Measurements from ENCODE around the gene STXBP5.

The STXBP5 gene

GRCh38 chr6:147226163-147226724 lies 22.0 kb downstream of the STXBP5 start:
- no peak overlapping the region for H3K27ac ChIP-seq (ENCODE audit: low read length)
- no peaks in the 10 kb centered on the region for H3K27me3 ChIP-seq (replicated peaks; ENCODE audit: insufficient read depth, low read length)
- no peaks in the 10 kb centered on the region for H4K20me1 ChIP-seq (ENCODE audit: insufficient read depth, low read length)
- no peak for DNase-seq
- no peaks in the 10 kb centered on the region for H3K9me3 ChIP-seq (replicated peaks; ENCODE audit: insufficient read depth, low read length)
- H3K4me2 ChIP-seq (ENCODE audit: low read depth, low read length) = no peak overlapping the region
- no peak overlapping the region for H3K4me3 ChIP-seq (ENCODE audit: low read length)
- no peaks in the 10 kb centered on the region for H3F3A ChIP-seq (ENCODE audit: insufficient read depth, low read length)
- no peaks in the 10 kb centered on the region for H3K36me3 ChIP-seq (replicated peaks; ENCODE audit: insufficient read depth, low read length)
- no peak overlapping the region for H2AFZ ChIP-seq (ENCODE audit: low read length)
- H3K9ac ChIP-seq (ENCODE audit: low read length) = no peak overlapping the region
- H3K4me1 ChIP-seq (ENCODE audit: low read length) = no peaks in the 10 kb centered on the region
- no peaks in the 10 kb centered on the region for H3K79me2 ChIP-seq (ENCODE audit: low read length)
- H3K9me2 ChIP-seq (replicated peaks; ENCODE audit: insufficient read depth, low read length) = no peaks in the 10 kb centered on the region
- TF ChIP-seq EZH2 (optimal IDR thresholded peaks at IDR 0.05; ENCODE audit: low read depth, low read length) (no peak), CTCF (IDR thresholded peaks at IDR 0.05; ENCODE audit: low read length) (no peak), EZH2phosphoT487 (IDR thresholded peaks at IDR 0.05; ENCODE audit: low read length) (no peak)

GRCh38 chr6:147226877-147227276 lies 22.7 kb downstream of the STXBP5 start:
- H3K9me3 ChIP-seq (replicated peaks; ENCODE audit: insufficient read depth, low read length) = no peaks in the 10 kb centered on the region
- no peaks in the 10 kb centered on the region for H3K9me2 ChIP-seq (replicated peaks; ENCODE audit: insufficient read depth, low read length)
- no peaks in the 10 kb centered on the region for H3K4me1 ChIP-seq (ENCODE audit: low read length)
- no peak for DNase-seq
- H3K4me2 ChIP-seq (ENCODE audit: low read depth, low read length) = no peak overlapping the region
- H3F3A ChIP-seq (ENCODE audit: insufficient read depth, low read length) = no peaks in the 10 kb centered on the region
- H3K79me2 ChIP-seq (ENCODE audit: low read length) = no peaks in the 10 kb centered on the region
- TF ChIP-seq CTCF (IDR thresholded peaks at IDR 0.05; ENCODE audit: low read length) (no peak), EZH2 (optimal IDR thresholded peaks at IDR 0.05; ENCODE audit: low read depth, low read length) (no peak), EZH2phosphoT487 (IDR thresholded peaks at IDR 0.05; ENCODE audit: low read length) (no peak)
- H3K27ac ChIP-seq (ENCODE audit: low read length) = no peak overlapping the region
- H4K20me1 ChIP-seq (ENCODE audit: insufficient read depth, low read length) = no peaks in the 10 kb centered on the region
- H3K9ac ChIP-seq (ENCODE audit: low read length) = no peak overlapping the region
- no peaks in the 10 kb centered on the region for H3K36me3 ChIP-seq (replicated peaks; ENCODE audit: insufficient read depth, low read length)
- H2AFZ ChIP-seq (ENCODE audit: low read length) = no peak overlapping the region
- H3K4me3 ChIP-seq (ENCODE audit: low read length) = no peak overlapping the region
- no peaks in the 10 kb centered on the region for H3K27me3 ChIP-seq (replicated peaks; ENCODE audit: insufficient read depth, low read length)

DNA sequence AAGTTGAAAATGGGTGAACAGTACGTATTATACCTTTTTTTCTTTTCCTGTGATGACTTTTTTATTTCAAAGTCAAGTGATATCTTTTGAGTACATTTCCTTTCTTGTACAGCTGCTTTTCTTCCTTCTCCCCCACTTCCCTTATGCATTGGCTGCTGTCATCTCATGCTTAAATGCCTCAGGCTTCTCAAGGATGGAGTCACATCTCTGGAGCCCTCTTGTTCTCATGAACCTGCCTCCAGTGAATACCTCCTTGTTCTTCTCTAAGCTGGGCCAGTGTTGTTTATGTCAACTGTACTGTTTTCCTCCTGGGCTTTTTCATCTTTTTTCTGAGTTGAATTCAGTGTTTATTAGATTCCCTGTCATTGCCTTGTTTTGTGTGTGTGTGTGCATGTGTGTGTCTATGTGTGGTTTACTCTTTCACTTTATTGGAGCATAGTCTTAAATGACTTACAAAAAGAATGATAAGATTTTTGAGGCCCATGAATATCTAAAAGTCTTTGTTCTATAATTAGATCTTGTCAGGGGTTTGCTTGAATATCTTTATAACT lies 23.6 kb downstream of the STXBP5 start:
- no peaks in the 10 kb centered on the region for H3K9me3 ChIP-seq (replicated peaks; ENCODE audit: insufficient read depth, low read length)
- H2AFZ ChIP-seq (ENCODE audit: low read length) = no peak overlapping the region
- H3K27me3 ChIP-seq (replicated peaks; ENCODE audit: insufficient read depth, low read length) = no peaks in the 10 kb centered on the region
- H3K4me1 ChIP-seq (ENCODE audit: low read length) = no peaks in the 10 kb centered on the region
- no peak overlapping the region for H3K9ac ChIP-seq (ENCODE audit: low read length)
- H3K9me2 ChIP-seq (replicated peaks; ENCODE audit: insufficient read depth, low read length) = no peaks in the 10 kb centered on the region
- H4K20me1 ChIP-seq (ENCODE audit: insufficient read depth, low read length) = no peaks in the 10 kb centered on the region
- no peaks in the 10 kb centered on the region for H3K79me2 ChIP-seq (ENCODE audit: low read length)
- no peak overlapping the region for H3K4me3 ChIP-seq (ENCODE audit: low read length)
- no peak for TF ChIP-seq EZH2 (optimal IDR thresholded peaks at IDR 0.05; ENCODE audit: low read depth, low read length)
- no peak for TF ChIP-seq CTCF (IDR thresholded peaks at IDR 0.05; ENCODE audit: low read length)
- no peak for TF ChIP-seq EZH2phosphoT487 (IDR thresholded peaks at IDR 0.05; ENCODE audit: low read length)
- no peaks in the 10 kb centered on the region for H3K36me3 ChIP-seq (replicated peaks; ENCODE audit: insufficient read depth, low read length)
- H3F3A ChIP-seq (ENCODE audit: insufficient read depth, low read length) = no peaks in the 10 kb centered on the region
- no peak overlapping the region for H3K27ac ChIP-seq (ENCODE audit: low read length)
- H3K4me2 ChIP-seq (ENCODE audit: low read depth, low read length) = no peak overlapping the region
- DNase-seq = no peak

Measured in MM.1S (cell line).